Astrocyte (in vitro differentiated cells and primary cell): Measurements from ENCODE around the gene PCDHGB3.

Source experiments
- EZH2 ChIP-seq: IDR thresholded peaks from 2 replicates; pipeline ENCODE4 v1.6.1; 2012; ENCODE audit warnings: mild to moderate bottlenecking, low read length, inconsistent platforms; ENCODE audit not compliant: insufficient read depth
- TF ChIP-seq, protein P1 (sequence below): IDR thresholded peaks from 2 replicates; pipeline ENCODE4 v1.5.1; 2011; ENCODE audit warnings: low read depth, mild to moderate bottlenecking, inconsistent platforms, low read length, moderate library complexity; ENCODE audit not compliant: insufficient read depth

DNA sequence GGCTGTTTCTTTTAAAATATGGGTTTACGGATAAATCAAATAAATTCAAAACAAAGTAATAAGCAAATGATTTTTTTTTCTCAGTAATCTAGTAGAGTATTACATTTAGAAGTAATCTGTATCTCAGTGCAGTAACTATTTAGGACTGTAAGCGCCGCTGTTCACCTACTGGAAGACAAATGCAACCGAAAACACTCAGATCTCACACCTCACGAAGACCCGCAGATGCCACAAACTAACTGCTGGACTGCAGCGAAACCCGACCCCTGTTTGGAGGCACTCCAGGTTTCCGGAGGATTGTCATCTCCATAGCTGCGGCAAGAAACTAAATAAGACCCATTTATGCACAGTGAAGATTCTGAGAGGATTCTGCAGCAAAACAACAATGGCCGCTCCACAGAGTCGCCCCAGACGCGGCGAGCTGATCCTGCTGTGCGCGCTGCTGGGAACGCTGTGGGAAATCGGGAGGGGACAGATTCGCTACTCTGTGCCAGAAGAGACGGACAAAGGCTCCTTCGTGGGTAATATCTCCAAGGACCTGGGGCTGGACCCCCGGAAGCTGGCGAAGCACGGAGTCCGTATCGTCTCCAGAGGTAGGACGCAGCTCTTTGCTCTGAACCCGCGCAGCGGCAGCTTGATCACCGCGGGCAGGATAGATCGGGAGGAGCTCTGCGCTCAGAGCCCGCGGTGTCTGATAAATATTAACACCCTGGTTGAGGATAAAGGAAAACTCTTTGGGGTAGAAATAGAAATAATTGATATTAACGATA is 22.6 kb downstream of the PCDHGB3 start, which contains the start of gene PCDHGA8:
- TF ChIP-seq, protein P1, sequence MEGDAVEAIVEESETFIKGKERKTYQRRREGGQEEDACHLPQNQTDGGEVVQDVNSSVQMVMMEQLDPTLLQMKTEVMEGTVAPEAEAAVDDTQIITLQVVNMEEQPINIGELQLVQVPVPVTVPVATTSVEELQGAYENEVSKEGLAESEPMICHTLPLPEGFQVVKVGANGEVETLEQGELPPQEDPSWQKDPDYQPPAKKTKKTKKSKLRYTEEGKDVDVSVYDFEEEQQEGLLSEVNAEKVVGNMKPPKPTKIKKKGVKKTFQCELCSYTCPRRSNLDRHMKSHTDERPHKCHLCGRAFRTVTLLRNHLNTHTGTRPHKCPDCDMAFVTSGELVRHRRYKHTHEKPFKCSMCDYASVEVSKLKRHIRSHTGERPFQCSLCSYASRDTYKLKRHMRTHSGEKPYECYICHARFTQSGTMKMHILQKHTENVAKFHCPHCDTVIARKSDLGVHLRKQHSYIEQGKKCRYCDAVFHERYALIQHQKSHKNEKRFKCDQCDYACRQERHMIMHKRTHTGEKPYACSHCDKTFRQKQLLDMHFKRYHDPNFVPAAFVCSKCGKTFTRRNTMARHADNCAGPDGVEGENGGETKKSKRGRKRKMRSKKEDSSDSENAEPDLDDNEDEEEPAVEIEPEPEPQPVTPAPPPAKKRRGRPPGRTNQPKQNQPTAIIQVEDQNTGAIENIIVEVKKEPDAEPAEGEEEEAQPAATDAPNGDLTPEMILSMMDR: no peak
- no peak for TF ChIP-seq EZH2
